Effector memory CD4-positive, alpha-beta T cell (primary cell): ENCODE results near the gene SYT1.

Source experiments
- DNase-seq, 3 donors: peaks; one replicate each; pipeline ENCODE4 v3.0.0-alpha.2; 2020
- H3K27ac ChIP-seq: 2 replicates; pipeline ENCODE4 v1.7.0; 2013; ENCODE audit warnings: mild to moderate bottlenecking, low read length, moderate library complexity; ENCODE audit not compliant: insufficient read depth, poor library complexity, severe bottlenecking
- H3K27me3 ChIP-seq: replicated peaks from 2 replicates; pipeline ENCODE4 v1.7.0; 2013; ENCODE audit warnings: mild to moderate bottlenecking, low read length; ENCODE audit not compliant: insufficient read depth, control insufficient read depth, poor library complexity, severe bottlenecking
- H3K36me3 ChIP-seq: 2 replicates; pipeline ENCODE4 v1.7.0; 2013; ENCODE audit warnings: mild to moderate bottlenecking, low read length, moderate library complexity; ENCODE audit not compliant: control insufficient read depth, insufficient read depth
- H3K4me1 ChIP-seq: 2 replicates; pipeline ENCODE4 v1.7.0; 2013; ENCODE audit warnings: low read length, mild to moderate bottlenecking; ENCODE audit not compliant: control insufficient read depth, insufficient read depth, poor library complexity, severe bottlenecking
- H3K4me3 ChIP-seq: 2 replicates; pipeline ENCODE4 v1.7.0; 2013; ENCODE audit warnings: low read length, low read depth, mild to moderate bottlenecking; ENCODE audit not compliant: insufficient read depth, poor library complexity, severe bottlenecking
- H3K9me3 ChIP-seq: 2 replicates; pipeline ENCODE4 v1.7.0; 2013; ENCODE audit warnings: mild to moderate bottlenecking, low read length, moderate library complexity; ENCODE audit not compliant: control insufficient read depth

Gene SYT1

DNA sequence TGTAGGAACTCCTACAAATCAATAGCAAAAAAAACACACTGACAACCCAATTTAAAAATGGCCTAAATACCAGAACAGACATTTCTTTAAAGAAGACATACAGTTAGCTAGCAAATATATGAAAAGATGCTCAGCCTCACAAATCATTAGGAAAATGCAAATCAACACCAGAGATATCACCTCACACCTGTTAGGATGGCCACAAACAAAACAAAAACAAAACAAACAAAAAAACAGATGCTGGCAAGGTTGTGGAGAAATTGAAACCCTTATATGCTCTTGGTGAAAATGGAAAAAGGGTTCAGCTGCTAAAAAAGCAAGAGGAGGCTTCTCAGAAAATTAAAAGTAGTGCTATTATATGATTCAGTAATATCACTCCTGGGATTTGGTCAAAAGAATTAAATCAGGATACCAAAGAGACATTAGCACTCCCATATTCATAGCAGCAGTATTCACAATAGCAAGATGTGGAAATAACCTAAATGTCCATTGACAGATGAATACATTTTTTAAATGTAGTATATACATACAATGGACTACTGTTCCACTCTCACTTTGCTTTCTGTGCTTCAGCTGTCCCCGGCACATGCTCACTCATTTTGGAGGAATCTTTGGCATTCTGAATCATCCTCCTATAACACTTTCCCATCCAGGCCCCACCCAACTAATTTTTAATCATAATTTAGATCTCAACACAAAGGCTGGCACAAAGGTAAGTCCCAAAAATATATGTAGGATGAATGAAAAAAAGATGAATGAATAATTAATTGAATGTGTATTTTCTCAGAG is 99.1 kb downstream of the SYT1 start:
- no peak for DNase-seq
- H3K4me3 ChIP-seq = no peak overlapping the region
- H3K27ac ChIP-seq = no peak overlapping the region

DNA sequence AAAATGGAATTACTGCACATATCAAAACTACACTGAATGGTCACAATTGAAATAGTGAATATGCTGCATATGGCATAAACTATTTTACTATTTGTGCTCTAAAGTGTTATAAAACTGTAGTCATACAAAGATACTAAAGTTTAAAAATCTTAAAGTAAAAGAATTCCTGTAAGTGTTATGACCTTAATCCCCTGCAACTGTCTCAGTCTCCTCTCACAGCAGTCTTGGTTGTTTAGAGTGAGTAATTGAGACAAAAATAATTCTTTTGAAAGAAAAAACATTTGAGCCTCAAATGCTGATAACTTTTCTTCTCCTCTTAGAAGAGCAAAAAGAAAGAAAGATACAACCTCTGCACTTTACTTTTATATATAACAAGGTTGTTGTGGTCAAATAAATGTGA is 99.9 kb downstream of the SYT1 start:
- Histone ChIP-seq H3K9me3 (no peaks in the 10 kb centered on the region), H3K36me3 (no peaks in the 10 kb centered on the region), H3K4me3 (no peak overlapping the region), H3K27me3 (no peaks in the 10 kb centered on the region), H3K4me1 (no peaks in the 10 kb centered on the region), H3K27ac (no peak overlapping the region)
- DNase-seq = no peak

More for the DNA sequence above, 99.1 kb downstream of the SYT1 start:
- Histone ChIP-seq H3K36me3 (no peaks in the 10 kb centered on the region), H3K4me1 (no peaks in the 10 kb centered on the region), H3K9me3 (no peaks in the 10 kb centered on the region), H3K27me3 (no peaks in the 10 kb centered on the region)

DNA sequence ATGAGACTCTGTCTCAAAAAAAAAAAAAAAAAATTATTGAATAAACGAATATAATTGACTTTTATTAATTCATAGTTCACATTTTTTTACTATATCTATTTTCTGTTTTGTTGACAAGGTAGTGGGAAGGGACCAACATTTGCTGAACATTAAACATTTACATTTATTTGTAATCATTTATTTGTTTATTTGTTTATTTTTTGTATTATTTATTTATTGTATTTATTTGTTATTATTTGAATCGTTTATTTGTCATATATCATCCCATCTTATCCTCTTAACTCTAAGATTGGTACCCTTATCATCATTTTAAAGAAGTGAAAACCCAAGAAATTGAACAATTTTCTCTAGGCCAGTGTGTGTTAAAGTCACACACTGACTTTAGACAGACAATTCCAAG is 101.5 kb downstream of the SYT1 start:
- Histone ChIP-seq H3K36me3 (no peaks in the 10 kb centered on the region), H3K4me3 (no peak overlapping the region), H3K4me1 (no peaks in the 10 kb centered on the region), H3K9me3 (no peaks in the 10 kb centered on the region), H3K27me3 (no peaks in the 10 kb centered on the region), H3K27ac (no peak overlapping the region)
- no peak for DNase-seq

DNA sequence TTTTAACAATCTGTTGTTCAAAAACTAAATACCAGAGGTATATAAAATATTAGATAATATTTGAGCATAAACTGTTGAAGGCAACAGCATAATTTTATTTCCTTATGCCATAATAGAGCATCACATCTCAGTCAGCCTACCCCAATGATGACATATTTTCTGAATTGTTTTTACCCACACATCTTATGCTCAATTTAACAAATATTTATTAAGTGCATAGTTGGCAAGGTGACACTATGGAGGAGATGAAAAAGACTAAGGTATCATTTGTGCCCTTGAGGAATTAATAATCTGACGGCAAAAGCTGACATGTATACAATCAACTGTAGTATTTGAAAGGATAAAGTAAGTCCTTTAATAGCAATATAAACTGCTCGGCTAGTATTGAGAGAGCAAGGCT is 102.4 kb downstream of the SYT1 start:
- no peaks in the 10 kb centered on the region for H3K9me3 ChIP-seq

DNA sequence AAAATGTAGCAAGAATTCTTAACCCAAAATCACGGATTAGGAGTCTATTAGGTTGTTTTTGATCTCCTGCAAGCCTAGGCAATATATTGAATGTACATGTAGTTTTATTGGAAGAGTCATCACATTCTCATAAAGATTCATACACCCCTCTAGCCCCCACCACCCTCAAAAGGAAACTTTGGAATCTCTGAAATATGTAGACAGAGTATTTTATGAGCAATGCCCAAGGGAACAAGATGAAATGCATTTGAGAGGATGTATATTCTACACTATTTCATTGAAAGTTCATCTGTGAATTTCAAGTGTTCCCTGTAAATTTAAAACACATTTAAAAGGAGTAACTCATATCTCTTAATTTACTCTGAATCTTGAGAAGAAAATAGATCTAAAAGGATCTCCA is 103.7 kb downstream of the SYT1 start:
- Histone ChIP-seq H3K36me3 (no peaks in the 10 kb centered on the region), H3K27ac (no peak overlapping the region), H3K27me3 (no peaks in the 10 kb centered on the region), H3K4me1 (no peaks in the 10 kb centered on the region), H3K4me3 (no peak overlapping the region), H3K9me3 (no peaks in the 10 kb centered on the region)
- no peak for DNase-seq

More for the DNA sequence above, 102.4 kb downstream of the SYT1 start:
- no peak overlapping the region for H3K4me3 ChIP-seq
- no peaks in the 10 kb centered on the region for H3K4me1 ChIP-seq
- no peak for DNase-seq
- no peaks in the 10 kb centered on the region for H3K27me3 ChIP-seq
- no peaks in the 10 kb centered on the region for H3K36me3 ChIP-seq
- no peak overlapping the region for H3K27ac ChIP-seq

DNA sequence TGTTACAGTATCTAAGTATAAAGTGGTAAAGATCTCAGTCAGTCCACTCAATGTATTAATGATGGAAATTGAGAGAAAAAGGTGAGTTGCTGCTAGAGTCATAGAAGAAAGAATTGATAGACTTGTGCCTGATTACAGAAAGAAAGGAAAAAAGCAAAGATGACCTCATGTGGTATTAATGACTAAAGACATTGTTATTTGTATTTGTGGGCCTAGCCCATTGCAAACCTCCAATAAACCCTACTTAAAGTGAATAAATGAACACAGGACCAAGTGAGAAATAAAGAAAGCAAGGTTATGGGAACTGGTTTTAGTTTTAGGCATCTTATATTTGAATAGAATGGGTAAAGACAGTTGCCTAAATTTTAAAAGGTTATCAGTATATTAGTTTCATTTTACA is 105.5 kb downstream of the SYT1 start:
- no peaks in the 10 kb centered on the region for H3K9me3 ChIP-seq
- H3K27me3 ChIP-seq = no peaks in the 10 kb centered on the region
- no peak overlapping the region for H3K4me3 ChIP-seq
- H3K36me3 ChIP-seq = no peaks in the 10 kb centered on the region
- no peak for DNase-seq
- H3K4me1 ChIP-seq = no peaks in the 10 kb centered on the region
- H3K27ac ChIP-seq = no peak overlapping the region

DNA sequence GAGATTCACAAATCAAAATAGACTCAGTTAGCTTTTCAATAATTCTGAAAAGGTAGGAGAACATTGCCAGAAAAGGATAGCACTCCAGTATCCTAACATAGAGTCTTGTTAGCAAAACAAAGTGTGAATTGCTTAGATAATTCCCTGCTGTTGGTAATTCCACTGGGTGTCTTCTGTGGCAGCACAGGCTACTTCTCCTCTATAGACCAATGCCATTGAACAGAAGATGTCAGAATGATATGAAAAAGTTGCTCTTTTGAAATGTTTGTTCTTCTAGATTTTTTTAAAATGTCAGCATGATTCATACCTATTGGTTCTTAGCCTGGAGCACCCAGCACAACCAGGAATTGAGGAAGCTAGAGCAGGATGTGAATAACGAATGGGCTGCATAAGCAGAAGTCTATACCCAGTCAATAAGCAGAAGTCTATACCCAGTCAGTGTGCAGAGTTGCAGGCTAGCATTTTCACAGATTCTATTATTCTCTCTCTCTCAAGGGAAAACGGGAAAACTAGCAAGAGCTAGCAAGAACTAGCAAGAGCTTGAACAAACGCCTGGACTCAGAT is 112.8 kb downstream of the SYT1 start:
- H3K4me3 ChIP-seq = no peak overlapping the region
- no peaks in the 10 kb centered on the region for H3K9me3 ChIP-seq
- H3K27me3 ChIP-seq = no peaks in the 10 kb centered on the region
- DNase-seq = no peak
- no peaks in the 10 kb centered on the region for H3K36me3 ChIP-seq
- H3K4me1 ChIP-seq = no peaks in the 10 kb centered on the region
- no peak overlapping the region for H3K27ac ChIP-seq

DNA sequence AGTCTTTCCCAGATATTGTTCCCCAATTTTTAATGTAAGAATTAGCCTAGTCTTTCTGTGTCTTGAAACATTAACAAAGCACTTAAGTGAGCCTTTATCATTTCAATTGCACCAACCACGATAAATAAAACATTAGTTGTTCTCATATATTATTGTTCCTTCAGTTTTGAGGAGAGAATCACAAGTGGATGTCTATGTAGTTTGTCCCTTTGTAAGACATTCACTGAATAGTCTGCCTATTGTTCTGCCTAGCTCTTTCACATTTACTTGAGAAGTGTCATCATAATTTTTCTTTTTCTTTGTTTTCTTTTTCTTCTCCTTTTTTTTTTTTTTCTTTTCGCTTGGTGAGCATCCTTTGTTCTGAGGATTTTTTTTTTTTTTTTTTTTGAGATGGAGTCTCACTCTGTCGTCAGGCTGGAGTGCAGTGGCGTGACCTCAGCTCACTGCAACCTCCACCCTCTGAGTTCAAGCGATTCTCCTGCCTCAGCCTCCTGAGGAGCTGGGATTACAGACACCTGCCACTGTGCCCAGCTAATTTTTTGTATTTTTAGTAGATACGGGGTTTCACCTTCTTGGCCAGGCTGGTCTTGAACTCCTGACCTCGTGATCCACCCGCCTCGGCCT is 129.7 kb downstream of the SYT1 start:
- Histone ChIP-seq H3K27ac (no peak overlapping the region), H3K9me3 (no peaks in the 10 kb centered on the region), H3K27me3 (no peaks in the 10 kb centered on the region), H3K4me1 (no peaks in the 10 kb centered on the region), H3K36me3 (no peaks in the 10 kb centered on the region), H3K4me3 (no peak overlapping the region)
- no peak for DNase-seq

DNA sequence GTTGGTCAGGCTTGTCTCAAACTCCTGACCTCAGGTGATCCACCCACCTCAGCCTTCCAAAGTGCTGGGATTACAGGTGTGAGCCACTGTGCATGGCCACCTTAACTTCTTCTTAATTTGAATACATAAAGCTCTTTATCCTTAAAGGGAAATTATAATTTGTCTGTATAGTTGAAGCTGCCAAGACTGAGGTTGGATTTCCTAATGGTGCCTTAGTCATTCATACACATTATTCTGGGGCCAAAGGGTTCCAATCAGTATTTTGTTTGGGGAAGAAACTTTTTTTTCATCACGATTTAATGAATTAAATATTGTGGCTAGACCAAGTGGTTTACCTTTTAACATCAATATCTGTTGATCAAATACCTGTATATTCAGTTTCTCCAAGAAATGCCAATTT is 135.9 kb downstream of the SYT1 start:
- H3K27me3 ChIP-seq = no peaks in the 10 kb centered on the region
- no peaks in the 10 kb centered on the region for H3K36me3 ChIP-seq
- no peak overlapping the region for H3K27ac ChIP-seq
- H3K4me1 ChIP-seq = no peaks in the 10 kb centered on the region
- H3K9me3 ChIP-seq = no peaks in the 10 kb centered on the region
- no peak for DNase-seq
- no peak overlapping the region for H3K4me3 ChIP-seq

DNA sequence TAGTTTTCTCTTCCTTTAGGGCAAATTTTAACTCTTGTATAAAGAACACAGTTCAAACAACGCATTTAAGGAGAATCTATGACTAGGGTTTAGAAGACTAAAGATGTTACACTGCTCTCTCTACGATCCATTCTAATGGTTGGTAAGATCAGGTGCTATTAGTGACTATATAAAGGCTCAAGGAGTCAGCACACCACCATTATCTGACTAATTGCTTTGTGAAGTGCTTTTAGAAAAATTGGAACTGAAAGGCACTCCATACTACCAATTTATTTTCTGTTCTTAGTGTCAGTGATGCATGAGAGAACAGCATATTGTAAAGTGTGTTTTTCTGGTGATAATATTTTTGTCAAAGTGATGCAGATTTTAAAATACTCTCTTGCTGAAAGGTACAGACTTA is 136.8 kb downstream of the SYT1 start:
- no peak overlapping the region for H3K27ac ChIP-seq
- no peaks in the 10 kb centered on the region for H3K4me1 ChIP-seq
- H3K36me3 ChIP-seq = no peaks in the 10 kb centered on the region

More for the DNA sequence above, 136.8 kb downstream of the SYT1 start:
- DNase-seq = no peak
- H3K27me3 ChIP-seq = no peaks in the 10 kb centered on the region
- H3K9me3 ChIP-seq = no peaks in the 10 kb centered on the region
- H3K4me3 ChIP-seq = no peak overlapping the region
